Uterus (tissue), 2 donors: ENCODE results near the gene ASB13.

Source experiments
- POLR2A ChIP-seq, 2 donors: fragments of 450-650 bp; IDR thresholded peaks; one replicate each; pipeline ENCODE4 v1.6.1; 2016; ENCODE audit warnings: antibody characterized with exemption in 2 of 2, mild to moderate bottlenecking in 1 of 2, moderate library complexity in 1 of 2
- TF ChIP-seq, protein P1 (sequence below), 4 experiments: fragments of 200-600 bp in 2 of 4; fragments of 450-650 bp in 2 of 4; sonication (generic) in 2 of 4; IDR thresholded peaks; one replicate each; pipeline ENCODE4 v1.5.1; 2016 to 2019; ENCODE audit warnings: antibody characterized with exemption in 4 of 4, mild to moderate bottlenecking in 2 of 4, moderate library complexity in 1 of 4

DNA sequence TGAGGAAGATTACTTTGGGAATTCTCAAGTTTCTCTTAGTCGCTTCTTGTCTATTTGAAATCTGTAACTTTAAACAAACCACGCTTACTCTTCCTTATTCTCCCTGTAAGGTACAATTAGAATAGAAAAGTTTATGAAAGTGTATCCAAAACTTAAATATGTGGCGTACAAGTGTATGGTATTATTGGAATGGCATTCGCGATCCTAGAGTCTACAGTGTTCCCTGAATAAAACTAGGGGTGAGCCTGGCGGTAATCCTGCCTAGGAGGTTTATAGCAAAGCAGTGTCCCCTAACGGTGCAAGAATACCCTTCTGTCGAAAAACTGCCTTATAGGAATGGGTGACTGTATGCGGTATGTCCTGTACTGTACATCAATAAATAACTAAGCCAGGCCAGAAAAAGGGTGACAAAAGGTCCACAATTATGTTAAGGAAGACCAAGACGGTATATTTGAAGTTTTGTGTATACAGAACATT, 19.4 kb upstream of the ASB13 start:
- TF ChIP-seq, protein P1, sequence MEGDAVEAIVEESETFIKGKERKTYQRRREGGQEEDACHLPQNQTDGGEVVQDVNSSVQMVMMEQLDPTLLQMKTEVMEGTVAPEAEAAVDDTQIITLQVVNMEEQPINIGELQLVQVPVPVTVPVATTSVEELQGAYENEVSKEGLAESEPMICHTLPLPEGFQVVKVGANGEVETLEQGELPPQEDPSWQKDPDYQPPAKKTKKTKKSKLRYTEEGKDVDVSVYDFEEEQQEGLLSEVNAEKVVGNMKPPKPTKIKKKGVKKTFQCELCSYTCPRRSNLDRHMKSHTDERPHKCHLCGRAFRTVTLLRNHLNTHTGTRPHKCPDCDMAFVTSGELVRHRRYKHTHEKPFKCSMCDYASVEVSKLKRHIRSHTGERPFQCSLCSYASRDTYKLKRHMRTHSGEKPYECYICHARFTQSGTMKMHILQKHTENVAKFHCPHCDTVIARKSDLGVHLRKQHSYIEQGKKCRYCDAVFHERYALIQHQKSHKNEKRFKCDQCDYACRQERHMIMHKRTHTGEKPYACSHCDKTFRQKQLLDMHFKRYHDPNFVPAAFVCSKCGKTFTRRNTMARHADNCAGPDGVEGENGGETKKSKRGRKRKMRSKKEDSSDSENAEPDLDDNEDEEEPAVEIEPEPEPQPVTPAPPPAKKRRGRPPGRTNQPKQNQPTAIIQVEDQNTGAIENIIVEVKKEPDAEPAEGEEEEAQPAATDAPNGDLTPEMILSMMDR (IDR thresholded peaks at IDR 0.05), result no peak
- no peak for TF ChIP-seq POLR2A (IDR thresholded peaks at IDR 0.05)
